Ishikawa (cell line): ENCODE measurements around the gene CCM2.

Experiments
- CREB1 ChIP-seq: IDR thresholded peaks from 2 replicates; pipeline ENCODE4 v1.6.1; 2012; ENCODE audit warnings: low read depth
- TAF1 ChIP-seq: IDR thresholded peaks from 2 replicates; pipeline ENCODE4 v1.6.1; 2012; ENCODE audit warnings: low read depth, mild to moderate bottlenecking

DNA sequence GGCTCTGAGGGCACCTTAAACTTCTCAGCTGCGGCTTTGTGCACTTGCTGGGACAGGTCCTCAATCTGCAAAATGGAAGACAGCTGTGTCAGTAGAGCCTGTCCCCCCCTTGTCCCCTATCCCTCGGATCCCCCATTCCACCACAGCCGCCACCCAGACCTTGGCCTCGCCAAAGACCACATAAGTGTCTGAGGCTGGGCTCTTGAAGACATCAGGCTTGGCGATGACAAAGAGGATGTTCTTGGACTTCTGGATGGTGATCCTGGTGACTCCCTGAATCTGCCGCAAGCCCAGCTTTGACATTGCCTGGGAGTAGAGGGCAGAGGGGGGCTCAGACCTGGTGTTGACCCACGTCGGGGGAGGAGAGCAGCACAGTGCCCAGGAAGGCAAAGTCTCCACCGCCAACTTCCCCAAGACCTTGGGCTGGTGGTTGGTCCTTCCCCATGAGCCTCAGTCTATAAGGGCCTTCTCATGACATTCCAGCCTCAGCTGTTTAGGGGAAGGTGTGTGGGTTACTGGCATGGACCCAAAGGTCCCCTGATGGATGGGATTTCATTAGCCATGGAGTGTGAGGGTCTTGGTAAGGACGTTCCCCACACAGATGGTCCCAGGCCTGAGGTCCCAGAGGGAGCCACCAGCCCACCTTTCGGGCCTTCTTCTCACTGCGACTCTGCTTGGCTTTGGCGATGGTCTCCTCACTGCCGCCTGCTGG lies 81.1 kb downstream of the CCM2 start:
- TF ChIP-seq CREB1: no peak
- TF ChIP-seq TAF1: no peak
